ENCODE results near the gene ZBTB43.
"Not testable (repeated sequence)": the region's sequence is repeated elsewhere in the genome, so short reads cannot be mapped to it uniquely, and the experiment has no call there.

The ZBTB43 gene

GRCh38 chr9:126790561-126790960, 14.3 kb upstream of the ZBTB43 start:
- in situ Hi-C loops (cut with MboI; ENCODE audit: low sequenced_read_pairs) = no loop called here

- in situ Hi-C loops (cut with MboI; ENCODE audit: low sequenced_read_pairs) = no loop called here
These were observed 13.2 kb upstream of the ZBTB43 start for GRCh38 chr9:126791406-126792230.

GRCh38 chr9:126793686-126794417, 11.0 kb upstream of the ZBTB43 start:
- in situ Hi-C loops (cut with MboI; ENCODE audit: low sequenced_read_pairs) = no loop called here

GRCh38 chr9:126794441-126794840, 10.4 kb upstream of the ZBTB43 start:
- in situ Hi-C loops (cut with MboI; ENCODE audit: low sequenced_read_pairs) = no loop called here

- in situ Hi-C loops (cut with MboI; ENCODE audit: low sequenced_read_pairs) = no loop called here
These were observed 8.1 kb upstream of the ZBTB43 start for GRCh38 chr9:126796758-126797157.

GRCh38 chr9:126797903-126798302, 6.9 kb upstream of the ZBTB43 start:
- in situ Hi-C loops (cut with MboI; ENCODE audit: low sequenced_read_pairs) = no loop called here

- in situ Hi-C loops (cut with MboI; ENCODE audit: low sequenced_read_pairs) = no loop called here
These were observed 5.8 kb upstream of the ZBTB43 start for GRCh38 chr9:126799034-126799433.

GRCh38 chr9:126802318-126803059, 2.4 kb upstream of the ZBTB43 start:
- in situ Hi-C loops (cut with MboI; ENCODE audit: low sequenced_read_pairs) = no loop called here

GRCh38 chr9:126804198-126804695, 593 bp upstream of the ZBTB43 start:
- in situ Hi-C loops (cut with MboI; ENCODE audit: low sequenced_read_pairs) = no loop called here

- in situ Hi-C loops (cut with MboI; ENCODE audit: low sequenced_read_pairs) = no loop called here
These were observed 868 bp downstream of the ZBTB43 start for GRCh38 chr9:126805554-126806262.

GRCh38 chr9:126806336-126806735, 1.5 kb downstream of the ZBTB43 start:
- in situ Hi-C loops (cut with MboI; ENCODE audit: low sequenced_read_pairs) = no loop called here

- in situ Hi-C loops (cut with MboI; ENCODE audit: low sequenced_read_pairs) = no loop called here
These were observed 4.2 kb downstream of the ZBTB43 start for GRCh38 chr9:126809068-126809467.

- in situ Hi-C loops (cut with MboI; ENCODE audit: low sequenced_read_pairs) = not testable (repeated sequence)
These were observed 5.4 kb downstream of the ZBTB43 start for GRCh38 chr9:126810221-126810620.

- in situ Hi-C loops (cut with MboI; ENCODE audit: low sequenced_read_pairs) = no loop called here
These were observed 8.2 kb downstream of the ZBTB43 start for GRCh38 chr9:126813072-126813471.

GRCh38 chr9:126814091-126814490, 9.3 kb downstream of the ZBTB43 start:
- in situ Hi-C loops (cut with MboI; ENCODE audit: low sequenced_read_pairs) = no loop called here

- in situ Hi-C loops (cut with MboI; ENCODE audit: low sequenced_read_pairs) = not testable (repeated sequence)
These were observed 12.8 kb downstream of the ZBTB43 start for GRCh38 chr9:126817615-126818014.

GRCh38 chr9:126818482-126818881, 13.6 kb downstream of the ZBTB43 start:
- in situ Hi-C loops (cut with MboI; ENCODE audit: low sequenced_read_pairs) = no loop called here

GRCh38 chr9:126819482-126819881, 14.6 kb downstream of the ZBTB43 start:
- in situ Hi-C loops (cut with MboI; ENCODE audit: low sequenced_read_pairs) = no loop called here

GRCh38 chr9:126822278-126822677, 17.4 kb downstream of the ZBTB43 start:
- in situ Hi-C loops (cut with MboI; ENCODE audit: low sequenced_read_pairs) = no loop called here

- in situ Hi-C loops (cut with MboI; ENCODE audit: low sequenced_read_pairs) = no loop called here
These were observed 18.0 kb downstream of the ZBTB43 start for GRCh38 chr9:126822873-126823272.

- in situ Hi-C loops (cut with MboI; ENCODE audit: low sequenced_read_pairs) = not testable (repeated sequence)
These were observed 19.2 kb downstream of the ZBTB43 start for GRCh38 chr9:126824052-126824451.
